HT1080 (cell line): Measurements from ENCODE around the gene ZNF408. TPM values are rescaled to one million over a fixed set of nuclear protein-coding genes. Genes with fewer than 3 reads are reported as not detected.

ENCODE experiments used
- small RNA-seq: library from RNA; depleted of rRNA; stranded (forward); fragments of <200 nt; gene quantifications from one replicate; pipeline ENCODE3, GENCODE V24; 2014
- total RNA-seq: library from RNA; depleted of rRNA; stranded (reverse); fragments of >200 nt; shearing (Covaris generic); gene quantifications from 2 replicates; pipeline ENCODE4 v1.2.3, GENCODE V29; 2014; rRNA removed

The ZNF408 gene
- total RNA-seq, 1 experiment from 2014 or later = 11.5 TPM

Small RNA genes lying within 50 kb of the gene (small RNA-seq; reads per million reads assigned to genes)
- gene MIR5582 = not detected

Other genes starting within 250 kb of the ZNF408 start
- gene AMBRA1, start 107.0 kb upstream of the ZNF408 start, total RNA-seq = 15.3 and 17.2 TPM in 2 replicates
- gene HARBI1, start 83.8 kb upstream of the ZNF408 start, total RNA-seq = 4.5 TPM in 2 replicates
- 68.6 and 117 TPM in 2 replicates for gene ATG13, start 83.5 kb upstream of the ZNF408 start, total RNA-seq
- gene ARHGAP1, start 412 bp upstream of the ZNF408 start, total RNA-seq = 27.4 and 46.9 TPM in 2 replicates
- not detected in 2 replicates for gene F2, start 18.2 kb downstream of the ZNF408 start, total RNA-seq
- gene CKAP5, start 145.2 kb downstream of the ZNF408 start, total RNA-seq = 90.7 and 110 TPM in 2 replicates
- 1.9 and 2.1 TPM in 2 replicates for gene LRP4, start 217.5 kb downstream of the ZNF408 start, total RNA-seq
- gene CSTPP1, start 235.7 kb downstream of the ZNF408 start, total RNA-seq = 10.0 and 16.2 TPM in 2 replicates